ENCODE data around the gene CCDC86.
"Not testable (repeated sequence)": the region's sequence is repeated elsewhere in the genome, so short reads cannot be mapped to it uniquely, and the experiment has no call there.

Gene CCDC86

GRCh38 chr11:60841797-60842667 lies at the start of gene CCDC86:
CCDC86 (plus strand) TSS chr11:60842113; CDS start chr11:60842125, 12 bp downstream.
- in situ Hi-C loops (cut with HindIII; ENCODE audit: low sequenced_read_pairs), result no loop called here

GRCh38 chr11:60792521-60792920 lies 49.4 kb upstream of the CCDC86 start:
- in situ Hi-C loops (cut with HindIII; ENCODE audit: low sequenced_read_pairs), result no loop called here

- in situ Hi-C loops (cut with HindIII; ENCODE audit: low sequenced_read_pairs), result no loop called here
These were observed 46.6 kb upstream of the CCDC86 start for GRCh38 chr11:60795291-60795690.

- in situ Hi-C loops (cut with HindIII; ENCODE audit: low sequenced_read_pairs), result no loop called here
These were observed 43.9 kb upstream of the CCDC86 start for GRCh38 chr11:60797846-60798630.

- in situ Hi-C loops (cut with HindIII; ENCODE audit: low sequenced_read_pairs), result no loop called here
These were observed 43.3 kb upstream of the CCDC86 start for GRCh38 chr11:60798631-60799030.

GRCh38 chr11:60801194-60801593 lies 40.7 kb upstream of the CCDC86 start:
- in situ Hi-C loops (cut with HindIII; ENCODE audit: low sequenced_read_pairs), result no loop called here

- in situ Hi-C loops (cut with HindIII; ENCODE audit: low sequenced_read_pairs), result no loop called here
These were observed 38.5 kb upstream of the CCDC86 start for GRCh38 chr11:60803273-60803936.

- in situ Hi-C loops (cut with HindIII; ENCODE audit: low sequenced_read_pairs), result no loop called here
These were observed 32.7 kb upstream of the CCDC86 start for GRCh38 chr11:60809249-60809648.

GRCh38 chr11:60809691-60810090 lies 32.2 kb upstream of the CCDC86 start:
- in situ Hi-C loops (cut with HindIII; ENCODE audit: low sequenced_read_pairs), result no loop called here

GRCh38 chr11:60810151-60810550 lies 31.8 kb upstream of the CCDC86 start:
- in situ Hi-C loops (cut with HindIII; ENCODE audit: low sequenced_read_pairs), result no loop called here

GRCh38 chr11:60810569-60810968 lies 31.3 kb upstream of the CCDC86 start:
- in situ Hi-C loops (cut with HindIII; ENCODE audit: low sequenced_read_pairs), result no loop called here

- in situ Hi-C loops (cut with HindIII; ENCODE audit: low sequenced_read_pairs), result no loop called here
These were observed 28.6 kb upstream of the CCDC86 start for GRCh38 chr11:60813324-60813723.

- in situ Hi-C loops (cut with HindIII; ENCODE audit: low sequenced_read_pairs), result no loop called here
These were observed 27.8 kb upstream of the CCDC86 start for GRCh38 chr11:60814112-60814511.

GRCh38 chr11:60816590-60817157 lies 25.2 kb upstream of the CCDC86 start:
- in situ Hi-C loops (cut with HindIII; ENCODE audit: low sequenced_read_pairs), result no loop called here

- in situ Hi-C loops (cut with HindIII; ENCODE audit: low sequenced_read_pairs), result no loop called here
These were observed 23.9 kb upstream of the CCDC86 start for GRCh38 chr11:60818057-60818456.

- in situ Hi-C loops (cut with HindIII; ENCODE audit: low sequenced_read_pairs), result no loop called here
These were observed 19.9 kb upstream of the CCDC86 start for GRCh38 chr11:60821827-60822599.

GRCh38 chr11:60823745-60824306 lies 18.1 kb upstream of the CCDC86 start:
- in situ Hi-C loops (cut with HindIII; ENCODE audit: low sequenced_read_pairs), result not testable (repeated sequence)

GRCh38 chr11:60825118-60825517 lies 16.8 kb upstream of the CCDC86 start:
- in situ Hi-C loops (cut with HindIII; ENCODE audit: low sequenced_read_pairs), result no loop called here

- in situ Hi-C loops (cut with HindIII; ENCODE audit: low sequenced_read_pairs), result no loop called here
These were observed 16.1 kb upstream of the CCDC86 start for GRCh38 chr11:60825790-60826189.
